Coronary artery (tissue), 2 donors: ENCODE data around the gene HOXA13.
A peak's percentile ranks its signal among the peaks of the same experiment; 100 is the strongest.

ENCODE experiments used
- DNase-seq: peaks from one replicate; pipeline ENCODE4 v3.0.0-alpha.2; 2017; ENCODE audit warnings: low spot score
- H3K27ac ChIP-seq, 2 donors: fragments of 200-600 bp; sonication (generic); one replicate each; pipeline ENCODE4 v1.5.1; 2016 to 2019
- H3K4me3 ChIP-seq: fragments of 200-600 bp; sonication (generic); 2 replicates; pipeline ENCODE4 v1.5.1; 2016; ENCODE audit warnings: mild to moderate bottlenecking, moderate library complexity
- TF ChIP-seq, protein P1 (sequence below): fragments of 200-600 bp; sonication (generic); IDR thresholded peaks from one replicate; pipeline ENCODE4 v1.5.1; 2019; ENCODE audit warnings: antibody characterized with exemption

Gene HOXA13

GRCh38 chr7:27151931-27152815 is 47.7 kb downstream of the HOXA13 start, which contains the start of gene HOXA3:
TSS of gene HOXA3 (minus strand) at chr7:27152583. CDS start at chr7:27110640, 41,943 bp downstream.
- H3K27ac ChIP-seq = no peak within 1 kb of the TSS
- H3K4me3 ChIP-seq = peak within 1 kb of the TSS; percentile 60
- TF ChIP-seq, protein P1, sequence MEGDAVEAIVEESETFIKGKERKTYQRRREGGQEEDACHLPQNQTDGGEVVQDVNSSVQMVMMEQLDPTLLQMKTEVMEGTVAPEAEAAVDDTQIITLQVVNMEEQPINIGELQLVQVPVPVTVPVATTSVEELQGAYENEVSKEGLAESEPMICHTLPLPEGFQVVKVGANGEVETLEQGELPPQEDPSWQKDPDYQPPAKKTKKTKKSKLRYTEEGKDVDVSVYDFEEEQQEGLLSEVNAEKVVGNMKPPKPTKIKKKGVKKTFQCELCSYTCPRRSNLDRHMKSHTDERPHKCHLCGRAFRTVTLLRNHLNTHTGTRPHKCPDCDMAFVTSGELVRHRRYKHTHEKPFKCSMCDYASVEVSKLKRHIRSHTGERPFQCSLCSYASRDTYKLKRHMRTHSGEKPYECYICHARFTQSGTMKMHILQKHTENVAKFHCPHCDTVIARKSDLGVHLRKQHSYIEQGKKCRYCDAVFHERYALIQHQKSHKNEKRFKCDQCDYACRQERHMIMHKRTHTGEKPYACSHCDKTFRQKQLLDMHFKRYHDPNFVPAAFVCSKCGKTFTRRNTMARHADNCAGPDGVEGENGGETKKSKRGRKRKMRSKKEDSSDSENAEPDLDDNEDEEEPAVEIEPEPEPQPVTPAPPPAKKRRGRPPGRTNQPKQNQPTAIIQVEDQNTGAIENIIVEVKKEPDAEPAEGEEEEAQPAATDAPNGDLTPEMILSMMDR = no peak
- peak; percentile 59 for DNase-seq

DNA sequence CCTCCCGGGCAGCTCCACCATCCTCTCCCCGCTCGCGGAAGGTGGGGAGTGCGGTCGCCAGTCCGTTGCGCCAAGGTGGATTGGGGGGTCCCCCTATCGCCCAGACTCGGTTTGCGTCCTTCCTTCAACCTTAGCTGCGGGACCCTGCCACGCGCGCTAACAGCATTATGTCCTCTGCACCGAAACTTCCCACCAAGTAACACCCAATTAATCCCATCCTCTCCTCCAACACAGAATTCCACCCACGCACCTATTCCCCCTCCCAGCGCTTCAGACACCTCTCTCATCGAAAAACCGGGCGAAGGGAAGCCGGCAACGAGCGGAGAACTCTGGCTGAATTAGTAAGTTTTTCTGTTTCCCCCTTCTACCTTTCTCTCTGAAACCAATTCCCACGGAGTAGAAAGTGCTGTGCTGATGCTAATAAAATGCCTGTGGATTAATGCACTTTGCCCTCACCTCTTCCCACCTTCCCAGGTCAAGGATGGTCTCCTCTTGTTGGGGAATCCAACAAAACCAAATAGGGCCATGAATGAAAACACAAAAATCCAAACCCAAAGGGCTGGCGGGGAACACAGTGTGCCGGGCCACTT is 48.5 kb downstream of the HOXA13 start:
- no peak overlapping the region for H3K27ac ChIP-seq
- peak; percentile 41 for DNase-seq
- peak overlapping the region; percentile 60 for H3K4me3 ChIP-seq
- TF ChIP-seq, protein P1 = no peak

- Histone ChIP-seq H3K4me3 (peak overlapping the region; percentile 60), H3K27ac (no peak overlapping the region)
- TF ChIP-seq, protein P1 = peak; percentile 91
- peak; percentile 64 for DNase-seq
Measured at GRCh38 chr7:27150568-27151340, 49.1 kb downstream of the HOXA13 start.

- Histone ChIP-seq H3K4me3 (peak overlapping the region; percentile 60), H3K27ac (no peak overlapping the region)
- TF ChIP-seq, protein P1 = no peak
- DNase-seq = peak; percentile 58
Measured at GRCh38 chr7:27149842-27150567, 49.9 kb downstream of the HOXA13 start.

DNA sequence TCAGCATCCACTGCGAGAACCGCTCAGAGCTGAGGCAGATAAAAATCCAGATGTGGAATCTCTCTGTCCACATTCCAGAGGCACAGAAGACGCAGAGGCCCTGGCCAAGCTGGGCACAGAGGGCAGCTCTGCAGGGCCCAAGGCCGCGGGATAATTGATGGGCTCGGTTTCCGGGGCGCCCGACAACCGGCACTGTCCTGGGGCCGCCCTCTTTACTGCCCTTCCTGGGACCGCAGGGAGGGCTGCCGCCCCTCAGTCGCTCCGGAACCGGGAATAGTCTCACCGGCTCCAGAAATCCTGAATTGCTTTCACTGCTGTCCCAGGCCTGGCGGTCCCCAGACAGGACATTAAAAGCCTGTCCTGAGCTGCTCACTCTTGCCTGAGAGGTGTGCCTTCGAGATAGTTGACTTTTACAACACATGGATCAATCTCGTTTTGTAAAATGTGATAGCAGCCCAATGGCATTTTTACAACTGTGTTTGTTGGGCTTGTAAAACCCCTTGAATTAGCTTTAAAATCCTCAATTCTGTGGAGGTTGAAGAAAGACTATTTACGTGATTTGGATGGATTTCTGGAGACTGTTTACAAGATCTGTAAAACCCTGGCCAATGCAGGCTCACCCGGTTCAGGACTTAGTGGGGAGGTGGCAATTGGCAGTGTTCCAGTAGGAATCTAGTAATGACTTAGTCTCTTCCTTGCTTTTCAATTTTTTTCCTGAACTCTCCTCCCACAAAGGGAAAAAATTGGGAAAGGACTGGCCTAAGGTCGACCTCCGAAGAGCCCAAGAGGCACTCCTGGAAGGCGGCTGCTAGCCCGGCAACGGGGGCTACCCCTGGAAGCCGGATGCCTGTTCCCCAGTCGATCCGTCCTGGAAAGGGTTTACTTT is 50.9 kb downstream of the HOXA13 start:
- TF ChIP-seq, protein P1 = no peak

More for the DNA sequence above, 50.9 kb downstream of the HOXA13 start:
- Histone ChIP-seq H3K27ac (no peak overlapping the region), H3K4me3 (no peak overlapping the region)
- peak; percentile 61 for DNase-seq
